Calu3 (cell line): ENCODE results near the gene NFAM1. TPM values are rescaled to one million over a fixed set of nuclear protein-coding genes. Genes with fewer than 3 reads are reported as not detected.

Experiments used
- BruUV-seq: library from RNA; stranded (reverse); fragments of 400-500 nt; replicated peaks from 2 replicates; lab custom pipeline; 2021; lab: Mats Ljungman, UMichigan
- CTCF ChIA-PET: fragments of 300-600 bp; sonication (Branson Sonifier 250); formaldehyde crosslinking; loops from one replicate; lab custom pipeline; 2022; ENCODE audit warnings: antibody characterized with exemption; lab: Charles Lee
- DNase-seq: peaks from one replicate; pipeline ENCODE4 v3.0.0; 2022
- H3K27ac Mint-ChIP-seq: one replicate; pipeline ENCODE4 v1.8.0; 2022; ENCODE audit warnings: mixed read lengths; ENCODE audit not compliant: unreplicated experiment
- H3K27me3 Mint-ChIP-seq: one replicate; pipeline ENCODE4 v1.8.0; 2022; ENCODE audit warnings: mixed read lengths; ENCODE audit not compliant: unreplicated experiment
- H3K36me3 Mint-ChIP-seq: one replicate; pipeline ENCODE4 v1.8.0; 2022; ENCODE audit warnings: mild to moderate bottlenecking, moderate library complexity, mixed read lengths; ENCODE audit not compliant: insufficient read depth, unreplicated experiment
- H3K4me1 Mint-ChIP-seq: one replicate; pipeline ENCODE4 v1.8.0; 2022; ENCODE audit warnings: mild to moderate bottlenecking, low read depth, mixed read lengths; ENCODE audit not compliant: unreplicated experiment
- H3K4me3 Mint-ChIP-seq: one replicate; pipeline ENCODE4 v1.8.0; 2022; ENCODE audit warnings: mild to moderate bottlenecking, low read depth, moderate library complexity, mixed read lengths; ENCODE audit not compliant: unreplicated experiment
- H3K9me3 Mint-ChIP-seq: one replicate; pipeline ENCODE4 v1.8.0; 2022; ENCODE audit warnings: low read depth, mixed read lengths; ENCODE audit not compliant: unreplicated experiment
- CTCF ChIP-seq: fragments of 200-600 bp; IDR thresholded peaks from one replicate; pipeline ENCODE4 v1.8.0; 2022; ENCODE audit warnings: antibody characterized with exemption; ENCODE audit not compliant: unreplicated experiment
- intact Hi-C: fragments of 100-400 bp; cut with micrococcal nuclease; formaldehyde crosslinking; loops from one replicate; pipeline ENCODE4 v1.10.0; 2022; ENCODE audit not compliant: unreplicated experiment
- total RNA-seq: library from RNA; stranded (reverse); gene quantifications from 2 replicates; pipeline ENCODE4 v1.2.3, GENCODE V29; 2022

NFAM1 gene
- total RNA-seq, 1 experiment from 2014 or later, result 0.50 TPM

GRCh38 chr22:42425989-42426355 lies 6.2 kb downstream of the NFAM1 start:
- Mint-ChIP-seq H3K27me3 (peaks cover 76% of the 10 kb centered on the region), H3K9me3 (no peaks in the 10 kb centered on the region), H3K27ac (no peak overlapping the region), H3K4me1 (no peaks in the 10 kb centered on the region), H3K36me3 (no peaks in the 10 kb centered on the region), H3K4me3 (no peak overlapping the region)
- intact Hi-C loops, result no loop called here
- no TSS peak for BruUV-seq
- CTCF ChIA-PET, result interaction anchor here (0.7 kb wide), 2 partner anchors 42 to 308 kb away, joined by 3 read pairs; no protein-coding TSS in a partner anchor
- no peak for DNase-seq
- no peak for TF ChIP-seq CTCF

DNA sequence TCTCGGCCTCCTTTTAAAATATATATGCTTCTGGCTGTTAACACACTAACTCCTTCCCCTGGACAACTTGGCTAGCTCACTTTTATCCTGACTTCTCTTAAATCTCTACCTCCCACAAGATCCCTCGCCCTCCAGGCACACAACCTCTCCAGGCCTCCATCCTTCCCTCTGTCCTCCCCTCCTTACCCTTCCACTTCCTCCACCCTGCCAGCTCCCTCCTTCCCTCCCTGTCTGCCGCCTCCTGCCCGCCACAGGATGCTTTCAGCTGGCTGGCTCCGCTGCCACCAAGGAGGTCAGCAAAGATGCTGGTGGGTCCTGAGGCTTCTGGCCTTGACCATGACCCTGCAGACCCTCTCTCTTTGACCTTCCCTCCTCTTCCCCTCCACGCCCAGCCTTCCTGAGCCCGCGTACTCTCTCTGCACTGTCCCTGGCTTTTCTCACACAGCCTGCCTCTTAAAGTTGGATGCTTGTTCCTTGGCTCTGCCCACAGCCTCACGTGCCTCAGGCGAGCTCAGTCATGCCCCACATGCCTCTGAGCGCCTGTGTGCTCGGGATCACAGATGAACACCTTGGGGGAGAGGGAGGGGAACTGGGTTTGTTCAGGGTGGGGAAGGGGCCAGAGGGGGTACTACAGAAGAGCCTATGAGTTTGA lies 6.7 kb downstream of the NFAM1 start:
- CTCF ChIA-PET, result interaction anchor here (0.6 to 0.7 kb wide), 3 partner anchors 26 to 308 kb away, joined by 3 read pairs; no protein-coding TSS in a partner anchor
- DNase-seq, result no peak
- no peaks in the 10 kb centered on the region for H3K9me3 Mint-ChIP-seq
- no peak for TF ChIP-seq CTCF
- no peaks in the 10 kb centered on the region for H3K4me1 Mint-ChIP-seq
- no peak overlapping the region for H3K4me3 Mint-ChIP-seq
- peaks cover 71% of the 10 kb centered on the region for H3K27me3 Mint-ChIP-seq
- intact Hi-C loops, result no loop called here
- BruUV-seq, result no TSS peak
- no peak overlapping the region for H3K27ac Mint-ChIP-seq
- H3K36me3 Mint-ChIP-seq, result no peaks in the 10 kb centered on the region

GRCh38 chr22:42419243-42419881 lies 12.8 kb downstream of the NFAM1 start:
- Mint-ChIP-seq H3K9me3 (no peaks in the 10 kb centered on the region), H3K4me1 (no peaks in the 10 kb centered on the region), H3K27ac (no peak overlapping the region), H3K4me3 (no peak overlapping the region), H3K27me3 (peaks cover 70% of the 10 kb centered on the region), H3K36me3 (no peaks in the 10 kb centered on the region)
- intact Hi-C loops, result no loop called here
- no peak for DNase-seq
- BruUV-seq, result no TSS peak
- CTCF ChIA-PET, result interaction anchor here (0.6 kb wide), 1 partner anchor 11 kb away, joined by 5 read pairs; no protein-coding TSS in a partner anchor
- no peak for TF ChIP-seq CTCF

DNA sequence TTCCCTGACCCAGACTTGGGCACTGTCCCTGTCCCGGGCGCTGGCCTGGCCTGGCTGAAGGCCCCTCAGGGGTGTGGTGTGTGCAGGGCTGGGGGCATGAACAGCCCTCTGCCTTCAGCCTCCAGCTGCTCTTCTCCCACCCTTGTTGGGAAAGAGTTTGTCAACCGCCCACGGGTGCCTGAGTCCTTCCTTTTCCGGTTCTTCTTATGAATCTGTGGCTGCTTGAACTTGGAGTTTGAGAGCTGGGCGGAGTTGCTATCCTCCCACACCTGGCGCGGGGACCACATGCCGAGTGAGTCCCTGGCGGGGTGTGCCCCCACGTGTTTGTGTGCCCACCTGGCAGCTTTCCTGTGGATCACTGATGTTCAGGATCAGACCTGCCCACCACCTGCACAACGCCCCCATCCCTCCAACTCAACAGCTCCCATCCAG lies 13.4 kb downstream of the NFAM1 start:
- H3K9me3 Mint-ChIP-seq, result no peaks in the 10 kb centered on the region
- no TSS peak for BruUV-seq
- CTCF ChIA-PET, result no interaction called here
- H3K27ac Mint-ChIP-seq, result no peak overlapping the region
- TF ChIP-seq CTCF, result no peak
- no peak for DNase-seq
- no peaks in the 10 kb centered on the region for H3K4me1 Mint-ChIP-seq
- H3K36me3 Mint-ChIP-seq, result no peaks in the 10 kb centered on the region
- H3K4me3 Mint-ChIP-seq, result no peak overlapping the region
- peaks cover 73% of the 10 kb centered on the region for H3K27me3 Mint-ChIP-seq
- intact Hi-C loops, result no loop called here
